ENCODE measurements around the gene ARHGAP10.

GRCh38 chr4:147994076-147994475, 262.2 kb downstream of the ARHGAP10 start:
- TF ChIP-seq CTCF (IDR thresholded peaks at IDR 0.05) (no peak), POLR2AphosphoS5 (IDR thresholded peaks at IDR 0.05) (no peak)

All from gastroesophageal sphincter (tissue), 3 donors.